Adipocyte (in vitro differentiated cells): Measurements from ENCODE around the gene FBXO10.

ENCODE experiments used
- DNase-seq: peaks from one replicate; pipeline ENCODE4 v3.0.0-alpha.2; 2015; ENCODE audit warnings: low read depth
- H3K27me3 ChIP-seq: replicated peaks from 2 replicates; pipeline ENCODE4 v1.7.0; 2013; ENCODE audit warnings: mild to moderate bottlenecking, low read length, moderate library complexity; ENCODE audit not compliant: control insufficient read depth, insufficient read depth
- H3K36me3 ChIP-seq: 2 replicates; pipeline ENCODE4 v1.7.0; 2013; ENCODE audit warnings: low read length, mild to moderate bottlenecking, moderate library complexity; ENCODE audit not compliant: control insufficient read depth, insufficient read depth, severe bottlenecking
- H3K4me1 ChIP-seq: 2 replicates; pipeline ENCODE4 v1.7.0; 2013; ENCODE audit warnings: mild to moderate bottlenecking, low read length, moderate library complexity; ENCODE audit not compliant: control insufficient read depth, insufficient read depth
- H3K4me3 ChIP-seq: 2 replicates; pipeline ENCODE4 v1.7.0; 2013; ENCODE audit warnings: mild to moderate bottlenecking, low read length, moderate library complexity
- H3K9ac ChIP-seq: 2 replicates; pipeline ENCODE4 v1.7.0; 2013; ENCODE audit warnings: mild to moderate bottlenecking, low read length, moderate library complexity
- H3K9me3 ChIP-seq: 2 replicates; pipeline ENCODE4 v1.7.0; 2013; ENCODE audit warnings: mild to moderate bottlenecking, low read length, moderate library complexity; ENCODE audit not compliant: control insufficient read depth

FBXO10 gene

GRCh38 chr9:37508834-37509206, 67.4 kb downstream of the FBXO10 start:
- H3K9ac ChIP-seq, result peak overlapping the region; percentile 76
- peaks cover 23% of the 10 kb centered on the region for H3K36me3 ChIP-seq
- H3K4me3 ChIP-seq, result no peak overlapping the region
- H3K27me3 ChIP-seq, result no peaks in the 10 kb centered on the region
- DNase-seq, result no peak
- no peaks in the 10 kb centered on the region for H3K9me3 ChIP-seq
- H3K4me1 ChIP-seq, result peaks cover 42% of the 10 kb centered on the region

- Histone ChIP-seq H3K36me3 (peaks cover 28% of the 10 kb centered on the region), H3K4me3 (no peak overlapping the region), H3K9ac (peak overlapping the region; percentile 76), H3K27me3 (no peaks in the 10 kb centered on the region), H3K9me3 (no peaks in the 10 kb centered on the region), H3K4me1 (peaks cover 47% of the 10 kb centered on the region)
- peak; percentile 7 for DNase-seq
These were observed 67.9 kb downstream of the FBXO10 start for GRCh38 chr9:37508135-37508833.

- DNase-seq, result no peak
- peaks cover 35% of the 10 kb centered on the region for H3K36me3 ChIP-seq
- H3K27me3 ChIP-seq, result no peaks in the 10 kb centered on the region
- peak overlapping the region; percentile 5 for H3K9ac ChIP-seq
- no peak overlapping the region for H3K4me3 ChIP-seq
- H3K4me1 ChIP-seq, result peaks cover 52% of the 10 kb centered on the region
- no peaks in the 10 kb centered on the region for H3K9me3 ChIP-seq
These were observed 68.5 kb downstream of the FBXO10 start for GRCh38 chr9:37507566-37508134.

GRCh38 chr9:37504605-37505004, 71.6 kb downstream of the FBXO10 start:
- H3K27me3 ChIP-seq, result no peaks in the 10 kb centered on the region
- H3K9ac ChIP-seq, result no peak overlapping the region
- H3K36me3 ChIP-seq, result peaks cover 49% of the 10 kb centered on the region
- no peak for DNase-seq
- no peak overlapping the region for H3K4me3 ChIP-seq
- H3K9me3 ChIP-seq, result no peaks in the 10 kb centered on the region
- H3K4me1 ChIP-seq, result peaks cover 64% of the 10 kb centered on the region

GRCh38 chr9:37503736-37504135, 72.4 kb downstream of the FBXO10 start:
- Histone ChIP-seq H3K27me3 (no peaks in the 10 kb centered on the region), H3K36me3 (peaks cover 57% of the 10 kb centered on the region), H3K4me3 (no peak overlapping the region), H3K9ac (no peak overlapping the region), H3K9me3 (no peaks in the 10 kb centered on the region), H3K4me1 (peaks cover 58% of the 10 kb centered on the region)
- DNase-seq, result no peak

GRCh38 chr9:37501957-37502596, 74.1 kb downstream of the FBXO10 start:
- H3K4me1 ChIP-seq, result peaks cover 42% of the 10 kb centered on the region
- no peak overlapping the region for H3K4me3 ChIP-seq
- H3K36me3 ChIP-seq, result peaks cover 74% of the 10 kb centered on the region
- H3K9me3 ChIP-seq, result no peaks in the 10 kb centered on the region
- H3K27me3 ChIP-seq, result no peaks in the 10 kb centered on the region
- no peak for DNase-seq
- no peak overlapping the region for H3K9ac ChIP-seq

GRCh38 chr9:37499297-37499696, 76.9 kb downstream of the FBXO10 start:
- Histone ChIP-seq H3K4me3 (no peak overlapping the region), H3K9me3 (no peaks in the 10 kb centered on the region), H3K36me3 (peaks cover 87% of the 10 kb centered on the region), H3K4me1 (peaks cover 29% of the 10 kb centered on the region), H3K27me3 (no peaks in the 10 kb centered on the region), H3K9ac (no peak overlapping the region)
- DNase-seq, result no peak

- Histone ChIP-seq H3K4me1 (peaks cover 21% of the 10 kb centered on the region), H3K9me3 (no peaks in the 10 kb centered on the region), H3K27me3 (no peaks in the 10 kb centered on the region), H3K9ac (no peak overlapping the region), H3K4me3 (no peak overlapping the region), H3K36me3 (peaks cover 91% of the 10 kb centered on the region)
- DNase-seq, result no peak
These were observed 77.7 kb downstream of the FBXO10 start for GRCh38 chr9:37498457-37498856.

- Histone ChIP-seq H3K4me1 (peaks cover 11% of the 10 kb centered on the region), H3K9me3 (no peaks in the 10 kb centered on the region), H3K36me3 (peaks cover 91% of the 10 kb centered on the region), H3K27me3 (no peaks in the 10 kb centered on the region), H3K4me3 (no peak overlapping the region), H3K9ac (no peak overlapping the region)
- DNase-seq, result no peak
These were observed 78.9 kb downstream of the FBXO10 start for GRCh38 chr9:37497320-37497719.

GRCh38 chr9:37496020-37496419, 80.2 kb downstream of the FBXO10 start:
- Histone ChIP-seq H3K36me3 (peaks cover 91% of the 10 kb centered on the region), H3K4me3 (no peak overlapping the region), H3K4me1 (peaks cover 6% of the 10 kb centered on the region)

GRCh38 chr9:37495571-37495970, 80.6 kb downstream of the FBXO10 start:
- Histone ChIP-seq H3K4me1 (peaks cover 6% of the 10 kb centered on the region), H3K36me3 (peaks cover 91% of the 10 kb centered on the region), H3K9ac (no peak overlapping the region), H3K9me3 (no peaks in the 10 kb centered on the region), H3K27me3 (no peaks in the 10 kb centered on the region), H3K4me3 (no peak overlapping the region)
- no peak for DNase-seq

More at GRCh38 chr9:37496020-37496419, 80.2 kb downstream of the FBXO10 start:
- Histone ChIP-seq H3K9me3 (no peaks in the 10 kb centered on the region), H3K9ac (no peak overlapping the region), H3K27me3 (no peaks in the 10 kb centered on the region)
- no peak for DNase-seq
